Measurements from ENCODE around the gene COL18A1. TPM values are rescaled to one million over a fixed set of nuclear protein-coding genes. Genes with fewer than 3 reads are reported as not detected.

Gene COL18A1
- total RNA-seq, 1 donor from 2014 or later = 11.4 TPM

DNA sequence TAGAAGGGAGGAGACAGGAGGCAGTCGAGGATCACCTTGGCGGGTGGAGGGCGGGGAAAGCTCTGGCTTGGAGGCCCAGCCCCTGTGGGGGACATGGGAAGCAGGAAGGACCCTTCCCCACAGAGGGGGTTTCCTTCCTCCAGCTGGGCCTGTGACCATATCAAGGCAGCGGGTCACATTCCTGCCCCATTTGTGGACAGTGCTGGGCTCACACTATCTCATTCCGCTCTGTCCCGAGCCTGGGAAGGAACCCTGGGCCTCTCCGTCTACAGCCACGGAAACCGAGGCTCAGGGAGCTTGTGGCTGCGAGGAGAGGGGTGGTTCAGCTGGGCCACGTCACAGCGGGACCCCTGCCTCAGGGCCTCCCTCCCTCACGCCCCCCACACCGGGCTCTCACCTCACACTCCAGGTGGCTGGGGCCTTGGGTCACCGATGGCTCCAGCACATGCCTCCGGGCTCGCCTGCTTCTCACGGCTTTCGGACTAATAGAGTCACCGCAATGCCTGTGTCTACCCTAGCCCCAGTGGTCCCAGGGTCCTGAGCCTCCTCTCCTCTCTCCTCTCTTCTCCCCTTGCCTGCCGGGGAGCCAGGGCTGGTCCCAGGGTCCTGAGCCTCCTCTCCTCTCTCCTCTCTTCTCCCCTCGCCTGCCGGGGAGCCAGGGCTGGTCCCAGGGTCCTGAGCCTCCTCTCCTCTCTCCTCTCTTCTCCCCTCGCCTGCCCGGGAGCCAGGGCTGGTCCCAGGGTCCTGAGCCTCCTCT lies 80.9 kb downstream of the COL18A1 start:
- no peak for FAIRE-seq
- no peak for DNase-seq (ENCODE audit: low spot score in 2 of 2)

DNA sequence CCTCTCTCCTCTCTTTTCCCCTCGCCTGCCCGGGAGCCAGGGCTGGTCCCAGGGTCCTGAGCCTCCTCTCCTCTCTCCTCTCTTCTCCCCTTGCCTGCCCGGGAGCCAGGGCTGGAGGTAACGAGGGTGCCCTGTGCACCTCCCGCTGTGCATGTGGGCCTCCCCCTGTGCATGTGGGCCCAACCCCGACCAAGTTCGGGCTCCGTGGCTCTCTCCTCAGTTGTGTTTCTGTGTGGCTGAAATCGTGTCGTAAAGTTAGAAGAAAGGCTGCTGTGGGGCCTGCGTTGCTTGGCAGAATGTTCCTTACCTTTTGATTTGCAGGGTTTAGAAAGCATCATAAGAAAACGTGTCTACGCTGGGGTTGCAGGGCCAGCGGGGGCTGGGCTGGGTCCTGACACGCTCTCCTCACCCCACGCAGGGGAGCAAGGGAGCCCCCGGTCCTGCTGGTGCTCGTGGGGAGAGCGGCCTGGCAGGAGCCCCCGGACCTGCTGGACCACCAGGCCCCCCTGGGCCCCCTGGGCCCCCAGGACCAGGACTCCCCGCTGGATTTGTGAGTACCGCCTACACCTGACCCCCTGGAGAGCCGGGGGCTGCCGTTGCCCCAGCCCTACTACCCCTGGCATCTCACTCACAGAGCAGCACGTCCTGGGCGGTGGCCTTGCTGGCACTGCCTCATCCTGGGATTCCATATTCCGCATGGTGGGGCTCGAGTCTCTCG lies 81.6 kb downstream of the COL18A1 start:
- DNase-seq (ENCODE audit: low spot score in 2 of 2) (no peak), FAIRE-seq (no peak)

DNA sequence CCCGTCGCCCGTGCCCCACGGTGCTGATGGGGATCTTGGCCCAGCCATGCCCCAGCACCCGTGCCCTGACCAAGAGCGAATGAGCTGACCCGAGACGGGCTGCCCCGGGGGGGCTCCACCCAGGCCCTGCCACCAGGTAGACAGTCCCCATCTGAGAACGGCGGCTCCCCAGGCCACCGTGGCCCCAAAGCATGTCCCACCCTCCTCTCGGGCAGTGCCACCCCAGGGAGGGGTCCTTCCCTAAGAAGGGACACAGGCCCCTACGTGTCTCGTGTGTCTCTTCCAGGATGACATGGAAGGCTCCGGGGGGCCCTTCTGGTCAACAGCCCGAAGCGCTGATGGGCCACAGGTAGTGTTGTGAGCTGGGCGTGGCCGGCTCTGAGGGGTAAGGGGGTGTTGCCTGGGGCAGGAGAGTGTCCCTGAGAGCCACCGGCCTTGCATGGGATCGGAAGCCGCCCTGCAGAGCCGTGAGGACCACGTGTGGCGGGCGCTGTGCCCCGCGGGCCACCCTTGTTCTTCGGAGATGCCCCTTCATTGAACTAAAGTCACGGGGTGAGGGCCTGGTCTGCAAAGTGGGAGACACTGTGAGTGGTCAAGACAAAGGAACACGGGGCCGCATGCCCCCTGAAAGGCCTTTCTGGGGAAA lies 82.3 kb downstream of the COL18A1 start:
- FAIRE-seq = no peak

DNA sequence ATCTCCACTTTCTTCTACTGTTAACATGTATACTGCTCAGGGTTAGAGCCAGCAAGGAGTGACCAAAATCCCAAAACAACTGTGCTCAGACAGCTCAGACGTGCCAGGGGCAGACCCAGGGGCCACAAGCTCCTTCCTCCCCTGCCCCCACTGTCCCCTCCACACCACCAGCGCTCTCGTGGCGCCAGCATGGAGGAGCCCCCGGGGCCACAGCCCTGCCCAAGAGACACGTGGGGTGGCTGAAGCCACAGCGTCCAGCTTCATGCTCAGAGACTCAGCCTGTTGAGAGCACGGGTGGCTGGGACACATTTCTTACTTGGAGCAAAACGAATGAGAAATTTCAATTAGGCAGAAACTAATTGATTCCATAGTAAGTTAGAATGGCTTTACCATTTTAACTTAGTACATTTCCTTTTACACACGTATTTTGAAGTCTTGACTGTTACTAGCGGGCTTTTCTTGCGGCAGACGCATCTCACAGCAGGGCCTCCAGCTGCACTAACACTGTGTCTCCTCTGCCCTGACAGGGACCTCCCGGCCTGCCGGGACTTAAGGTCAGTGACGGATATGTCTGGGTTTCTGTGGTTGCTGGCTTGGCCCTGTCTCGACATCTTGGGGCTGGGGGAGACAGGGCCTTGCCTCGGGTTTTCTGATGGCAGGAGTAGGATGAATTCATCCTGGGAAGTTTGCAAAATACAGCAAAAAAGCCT lies 83.1 kb downstream of the COL18A1 start:
- no peak for DNase-seq (ENCODE audit: low spot score in 2 of 2)
- FAIRE-seq = no peak

More for the DNA sequence above, 82.3 kb downstream of the COL18A1 start:
- DNase-seq (ENCODE audit: low spot score in 2 of 2) = no peak

DNA sequence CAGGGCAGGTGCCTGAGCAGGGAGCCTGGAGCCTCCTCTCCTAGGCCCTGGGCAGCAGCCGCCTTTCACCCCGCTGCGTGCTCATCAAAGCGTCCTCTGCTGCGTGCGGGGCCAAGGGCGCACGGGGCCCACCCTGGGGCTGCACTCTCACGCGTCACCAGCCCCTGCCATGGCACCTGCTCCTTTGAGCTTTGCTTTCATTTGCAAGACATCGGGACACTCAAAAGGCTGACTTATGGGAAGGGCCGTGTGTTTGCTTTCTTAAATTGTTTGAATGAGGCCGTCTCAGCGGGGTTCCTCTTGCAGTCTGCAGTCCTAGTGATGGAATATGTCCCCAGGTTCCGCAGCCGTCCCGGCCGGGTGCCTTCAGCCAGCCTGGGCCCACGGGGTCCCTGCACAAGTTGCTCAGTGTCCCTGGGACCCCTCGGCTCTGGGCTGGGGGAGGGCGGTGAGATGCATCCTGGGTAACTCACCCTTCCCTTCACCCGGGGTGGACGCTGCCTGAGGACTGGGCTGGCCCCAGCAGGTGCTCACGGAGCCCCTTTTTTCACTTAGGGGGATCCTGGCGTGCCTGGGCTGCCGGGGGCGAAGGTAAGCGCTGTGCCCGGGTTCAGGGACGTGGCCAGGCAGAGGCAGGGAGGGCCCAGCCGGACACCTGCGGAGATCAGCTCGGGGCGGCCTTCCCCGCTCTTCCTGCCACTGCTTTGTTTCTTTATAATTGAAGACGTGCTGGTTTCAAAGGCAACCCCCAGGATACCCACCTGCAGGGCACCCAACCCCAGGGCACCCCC lies 84.2 kb downstream of the COL18A1 start:
- FAIRE-seq = no peak
- no peak for DNase-seq (ENCODE audit: low spot score in 2 of 2)

DNA sequence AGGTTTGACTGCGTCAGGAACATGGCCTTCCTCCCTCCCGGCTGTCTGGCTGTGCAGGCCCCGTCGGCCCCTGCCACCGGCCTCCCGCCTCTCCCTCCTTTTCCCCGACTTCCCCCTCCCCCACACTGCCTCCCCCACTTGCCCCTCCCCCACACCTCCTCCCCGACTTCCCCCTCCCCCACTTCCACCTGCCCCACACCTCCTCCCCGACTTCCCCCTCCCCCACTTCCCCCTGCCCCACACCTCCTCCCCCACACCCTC lies 84.7 kb downstream of the COL18A1 start:
- no peak for FAIRE-seq

DNA sequence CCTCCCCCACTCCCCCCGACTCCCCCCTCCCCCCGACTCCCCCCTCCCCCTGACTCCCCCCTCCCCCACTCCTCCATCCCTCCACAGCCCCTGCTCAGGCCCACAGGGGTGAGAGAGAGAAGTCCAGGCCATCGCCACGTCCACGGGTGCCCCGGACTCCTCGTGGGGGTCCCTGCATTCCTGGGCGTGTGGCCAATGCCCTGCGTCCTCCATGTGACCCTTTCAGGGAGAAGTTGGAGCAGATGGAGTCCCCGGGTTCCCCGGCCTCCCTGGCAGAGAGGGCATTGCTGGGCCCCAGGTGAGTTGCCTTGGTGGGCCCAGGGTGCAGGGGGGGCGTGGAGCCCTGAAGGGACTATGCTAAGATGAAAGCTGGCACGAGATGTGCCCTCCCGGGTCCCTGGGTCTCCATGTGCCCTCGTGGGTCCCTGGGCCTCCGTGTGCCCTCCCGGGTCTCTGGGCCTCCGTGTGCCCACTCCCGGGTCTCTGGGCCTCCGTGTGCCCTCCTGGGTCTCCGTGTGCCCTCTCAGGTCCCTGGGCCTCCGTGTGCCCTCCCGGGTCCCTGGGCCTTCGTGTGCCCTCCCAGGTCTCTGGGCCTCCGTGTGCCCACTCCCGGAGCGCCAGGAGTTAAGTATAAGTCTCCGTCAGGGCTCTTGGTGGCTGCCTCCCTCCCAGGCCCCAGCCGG lies 85.2 kb downstream of the COL18A1 start:
- FAIRE-seq = no peak
- no peak for DNase-seq (ENCODE audit: low spot score in 2 of 2)

More for the DNA sequence above, 84.7 kb downstream of the COL18A1 start:
- no peak for DNase-seq (ENCODE audit: low spot score in 2 of 2)

DNA sequence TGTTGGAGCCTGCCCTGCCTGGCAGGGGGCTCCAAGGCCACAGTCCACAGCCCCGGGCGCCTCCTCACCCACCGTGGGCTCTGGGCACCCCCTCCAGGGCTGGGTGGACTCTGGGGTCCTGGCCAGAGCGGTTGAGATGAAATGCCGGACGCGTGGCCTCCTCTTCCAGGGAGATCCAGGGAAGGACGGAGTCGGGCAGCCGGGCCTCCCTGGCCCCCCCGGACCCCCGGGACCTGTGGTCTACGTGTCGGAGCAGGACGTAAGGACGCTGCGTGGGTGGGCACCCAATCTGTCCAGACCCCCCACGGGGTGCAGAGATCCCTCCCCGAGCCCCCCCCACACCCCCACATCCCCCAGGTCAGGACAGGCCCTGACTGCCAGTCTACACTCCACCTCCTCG lies 86.1 kb downstream of the COL18A1 start:
- DNase-seq (ENCODE audit: low spot score in 2 of 2) (no peak), FAIRE-seq (no peak)

DNA sequence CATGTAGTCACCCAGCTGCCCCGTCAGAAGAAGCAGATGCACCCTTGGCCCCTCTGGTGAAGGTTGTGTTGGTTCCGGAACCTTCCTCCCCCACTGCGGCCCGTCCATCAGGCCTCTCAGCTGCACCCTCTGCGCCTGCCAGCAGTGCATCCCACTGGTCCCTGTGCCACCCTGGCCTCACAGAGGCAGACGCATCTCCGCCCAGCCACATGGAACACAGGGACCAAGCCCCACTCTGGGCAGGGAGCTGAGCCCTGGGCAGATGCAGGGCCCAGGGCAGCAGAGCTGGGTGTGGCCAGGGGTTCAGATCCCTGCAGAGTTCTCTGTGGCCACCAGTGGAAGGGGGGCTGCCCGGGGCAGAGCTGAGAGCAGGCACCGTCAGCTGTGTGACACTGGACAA lies 86.7 kb downstream of the COL18A1 start:
- DNase-seq (ENCODE audit: low spot score in 2 of 2) = no peak
- no peak for FAIRE-seq

DNA sequence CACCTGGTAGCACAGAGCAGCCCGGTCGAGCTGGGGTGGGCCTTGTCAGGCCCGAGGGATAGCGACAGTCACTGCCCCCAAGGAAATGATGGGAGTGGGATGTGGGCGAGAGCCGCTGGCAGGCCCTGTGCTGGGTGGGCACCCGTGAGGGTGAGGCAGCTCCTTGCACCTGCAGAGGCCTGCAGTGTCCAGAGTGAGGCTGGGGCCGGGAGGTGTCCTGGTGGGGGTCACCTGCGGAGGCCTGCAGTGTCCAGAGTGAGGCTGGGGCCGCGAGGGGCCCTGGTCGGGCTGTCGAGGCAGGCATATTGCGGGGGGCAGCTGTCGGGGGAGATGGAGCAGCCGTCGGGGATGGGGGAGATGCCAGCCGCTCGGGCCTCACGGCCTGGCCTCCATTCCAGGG lies 87.8 kb downstream of the COL18A1 start:
- no peak for DNase-seq (ENCODE audit: low spot score in 2 of 2)
- FAIRE-seq = no peak

DNA sequence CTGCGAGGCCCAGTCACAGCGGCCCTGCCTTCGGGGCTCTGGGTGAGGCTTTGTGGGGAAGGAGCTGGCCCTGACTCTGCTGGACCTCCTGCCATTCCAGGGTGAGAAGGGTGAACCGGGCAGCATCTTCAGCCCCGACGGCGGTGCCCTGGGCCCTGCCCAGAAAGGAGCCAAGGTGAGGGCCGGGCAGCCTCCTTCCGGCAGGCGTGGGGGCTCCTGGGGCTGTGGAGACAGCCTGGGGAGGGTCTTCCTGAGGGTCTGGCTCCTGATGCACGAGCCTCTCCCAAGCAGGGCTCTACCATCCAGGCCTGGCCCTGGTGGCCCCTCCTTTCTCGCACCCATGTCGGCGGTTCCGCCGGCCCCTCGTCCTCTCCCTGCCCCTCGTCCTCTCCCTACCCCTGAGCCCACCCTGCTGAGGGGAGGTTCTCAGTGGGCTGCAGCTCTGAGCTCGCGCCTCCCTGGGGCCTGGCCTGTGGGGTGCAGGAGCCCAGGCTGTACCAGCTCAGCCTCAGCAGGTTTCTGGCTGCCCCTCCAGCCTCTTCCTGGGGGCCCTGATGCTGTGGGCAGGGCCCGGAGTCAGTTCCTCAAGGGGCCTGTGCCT lies 88.5 kb downstream of the COL18A1 start:
- DNase-seq (ENCODE audit: low spot score in 2 of 2) = no peak
- no peak for FAIRE-seq

DNA sequence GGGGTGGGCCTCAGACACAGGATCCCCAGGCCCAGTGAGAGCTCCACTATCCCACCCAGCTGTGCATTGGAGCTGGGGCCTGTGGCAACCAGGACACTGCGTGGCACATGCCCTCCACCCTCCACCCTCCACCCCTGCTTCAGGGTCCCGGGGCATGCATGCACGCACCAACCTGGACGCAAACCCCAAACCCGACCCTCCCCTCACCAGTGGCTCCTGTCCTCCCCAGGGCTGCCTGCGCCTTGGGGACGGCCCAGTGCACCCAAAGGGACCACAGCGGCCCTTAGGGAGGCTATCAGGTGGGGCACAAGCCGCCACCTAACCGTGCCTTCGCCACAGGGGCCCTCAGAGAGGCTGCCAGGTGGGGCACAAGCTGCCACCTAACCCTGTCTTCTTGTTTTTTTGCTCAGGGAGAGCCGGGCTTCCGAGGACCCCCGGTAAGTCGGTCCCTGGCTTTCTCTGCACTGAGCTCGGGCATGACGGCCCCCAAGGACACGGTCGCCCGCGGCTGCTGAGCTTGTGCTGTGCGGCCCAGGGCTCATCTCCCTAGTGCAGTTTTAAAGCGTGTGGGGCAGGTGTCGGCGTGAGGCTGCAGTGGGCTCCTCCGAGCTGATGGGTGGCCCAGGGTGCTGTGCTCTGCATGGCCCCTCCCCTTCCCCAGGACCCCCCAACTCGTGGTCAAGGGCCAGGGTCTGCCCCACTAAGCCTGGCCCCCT lies 89.3 kb downstream of the COL18A1 start:
- FAIRE-seq = no peak
- no peak for DNase-seq (ENCODE audit: low spot score in 2 of 2)

DNA sequence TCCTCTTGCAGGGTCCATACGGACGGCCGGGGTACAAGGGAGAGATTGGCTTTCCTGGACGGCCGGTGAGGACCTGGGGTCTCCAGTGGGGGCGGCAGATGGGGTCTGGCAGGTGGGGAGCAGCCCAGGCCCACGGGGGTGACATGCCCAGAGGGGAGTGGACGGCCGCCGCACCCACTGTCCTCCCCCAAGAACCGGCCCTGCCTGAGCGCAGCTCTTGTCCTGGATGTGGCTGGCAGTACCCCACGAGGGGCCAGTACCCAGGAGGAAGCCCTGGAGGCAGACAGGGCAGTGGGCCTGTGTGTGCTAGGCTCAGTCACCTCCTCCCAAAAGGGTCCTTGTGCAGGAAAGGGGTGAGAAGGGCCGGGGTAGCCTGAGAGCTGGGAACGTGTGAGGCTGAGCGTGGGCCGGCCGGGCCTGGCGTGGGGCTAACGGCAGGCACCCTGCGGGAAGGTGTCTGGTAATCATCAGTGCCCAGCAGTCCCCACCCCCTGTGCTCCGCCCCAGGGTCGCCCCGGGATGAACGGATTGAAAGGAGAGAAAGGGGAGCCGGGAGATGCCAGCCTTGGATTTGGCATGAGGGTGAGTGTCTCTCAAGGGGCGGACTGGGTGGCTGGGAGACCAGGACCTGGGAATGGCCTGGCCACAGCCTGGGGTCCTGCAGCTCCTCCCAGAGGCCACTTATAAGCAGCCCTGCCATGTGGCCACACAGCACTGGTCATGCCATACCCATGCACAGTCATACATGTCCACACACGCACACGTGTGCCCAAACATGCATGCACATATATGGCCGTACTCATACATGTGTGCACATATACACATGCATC lies 90.1 kb downstream of the COL18A1 start:
- no peak for FAIRE-seq
- DNase-seq (ENCODE audit: low spot score in 2 of 2) = no peak

DNA sequence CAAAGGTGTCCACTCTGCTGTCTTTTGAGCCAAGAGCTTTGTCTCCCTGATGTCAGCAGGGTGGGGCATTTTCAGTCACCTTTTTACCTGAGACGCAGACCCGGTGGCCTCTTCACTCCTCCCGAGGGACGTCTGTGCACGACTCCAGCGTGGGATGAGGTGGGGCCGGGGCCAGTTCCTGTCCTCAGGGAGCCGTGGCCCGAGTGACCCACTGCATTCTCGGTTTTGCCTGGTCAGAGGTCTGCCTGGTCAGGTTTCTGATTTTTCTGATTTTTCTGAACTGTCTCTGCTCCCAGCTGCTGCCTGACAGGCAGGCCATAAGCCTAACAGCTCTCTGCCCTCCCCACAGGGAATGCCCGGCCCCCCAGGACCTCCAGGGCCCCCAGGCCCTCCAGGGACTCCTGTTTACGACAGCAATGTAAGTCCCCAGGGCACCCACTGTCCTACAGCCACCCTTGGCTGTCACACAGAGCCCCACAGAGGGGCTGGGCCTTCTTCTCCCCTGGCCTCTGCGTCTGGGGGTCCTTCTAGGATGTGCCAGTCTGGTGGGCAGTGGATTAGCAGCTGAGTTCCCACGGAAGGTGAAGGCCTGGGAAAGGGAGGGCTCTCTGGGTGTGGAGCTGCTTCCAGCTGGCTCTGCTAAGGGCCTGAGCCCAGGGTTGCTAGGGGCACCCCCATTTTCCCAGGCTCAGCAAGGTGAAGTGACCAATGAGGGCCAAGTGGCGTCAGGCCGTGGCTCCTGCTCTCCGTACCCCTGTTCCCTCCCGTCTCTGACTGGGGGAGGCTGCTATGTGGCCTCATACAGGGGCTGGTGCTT lies 91.4 kb downstream of the COL18A1 start:
- FAIRE-seq (no peak), DNase-seq (ENCODE audit: low spot score in 2 of 2) (no peak)

DNA sequence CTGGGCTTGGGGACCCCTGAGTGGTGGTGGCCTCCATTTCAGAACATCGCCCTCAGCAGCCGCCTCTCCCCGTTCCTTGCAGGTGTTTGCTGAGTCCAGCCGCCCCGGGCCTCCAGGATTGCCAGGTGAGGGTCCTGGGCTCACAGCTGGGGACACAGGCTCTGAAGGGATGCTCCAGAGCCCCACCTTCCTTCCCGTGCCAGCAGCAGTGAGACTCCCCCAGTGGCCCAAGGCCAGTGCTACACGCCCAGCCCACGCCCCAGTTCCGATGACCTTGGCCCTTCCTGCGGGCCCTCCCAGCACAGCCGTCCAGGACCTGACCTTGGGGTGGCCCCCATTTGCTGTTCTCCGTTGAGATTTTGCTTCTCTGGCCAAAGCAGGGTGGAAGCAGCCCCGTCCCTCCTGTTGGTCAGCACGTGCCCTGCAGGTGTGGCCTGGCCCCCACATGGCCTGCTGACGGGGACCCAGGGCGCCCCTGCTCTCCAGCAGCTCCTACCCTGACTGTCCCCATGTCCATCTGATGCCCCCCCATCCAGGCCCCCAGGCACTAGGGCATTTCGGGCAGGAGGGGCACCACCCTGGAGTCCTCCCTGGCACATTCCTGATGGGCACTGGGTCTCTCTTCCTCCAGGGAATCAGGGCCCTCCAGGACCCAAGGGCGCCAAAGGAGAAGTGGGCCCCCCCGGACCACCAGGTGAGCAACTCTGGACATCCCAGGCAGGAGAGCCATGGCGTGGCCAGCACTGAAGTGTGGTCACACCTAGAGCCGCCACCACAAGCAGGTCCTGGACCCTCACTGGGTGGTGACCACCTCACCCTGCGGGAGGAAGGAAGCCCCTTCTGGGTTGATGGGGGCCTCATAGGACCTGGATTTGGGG lies 92.2 kb downstream of the COL18A1 start:
- FAIRE-seq (no peak), DNase-seq (ENCODE audit: low spot score in 2 of 2) (no peak)
